Suprapubic skin (tissue), 4 donors: ENCODE results near the gene IRF2BP2. TPM values are rescaled to one million over a fixed set of nuclear protein-coding genes. Genes with fewer than 3 reads are reported as not detected.

Source experiments
- DNase-seq, 2 donors: peaks; one replicate each; pipeline ENCODE4 v3.0.0-alpha.2; 2019; ENCODE audit warnings: low spot score in 2 of 2
- H3K27ac ChIP-seq: fragments of 200-600 bp; sonication (generic); one replicate; pipeline ENCODE4 v1.5.1; 2019
- H3K27me3 ChIP-seq: fragments of 200-600 bp; sonication (generic); one replicate; pipeline ENCODE4 v1.5.1; 2019
- H3K36me3 ChIP-seq: fragments of 200-600 bp; sonication (generic); one replicate; pipeline ENCODE4 v1.5.1; 2019
- H3K4me1 ChIP-seq: fragments of 200-600 bp; sonication (generic); one replicate; pipeline ENCODE4 v1.5.1; 2019
- H3K4me3 ChIP-seq: fragments of 200-600 bp; sonication (generic); one replicate; pipeline ENCODE4 v1.5.1; 2019; ENCODE audit warnings: mild to moderate bottlenecking
- H3K9me3 ChIP-seq: fragments of 200-600 bp; sonication (generic); one replicate; pipeline ENCODE4 v1.5.1; 2019
- CTCF ChIP-seq, 2 donors: fragments of 200-600 bp in 1 of 2; fragments of 450-650 bp in 1 of 2; sonication (generic) in 1 of 2; IDR thresholded peaks; one replicate each; pipeline ENCODE4 v1.5.1; 2016 to 2019; ENCODE audit warnings: antibody characterized with exemption in 2 of 2, mild to moderate bottlenecking in 1 of 2, moderate library complexity in 1 of 2
- EP300 ChIP-seq: sonication (generic); formaldehyde crosslinking; IDR thresholded peaks from one replicate; pipeline ENCODE4 v1.6.1; 2017; ENCODE audit warnings: antibody characterized with exemption
- POLR2A ChIP-seq, 2 donors: fragments of 450-650 bp; IDR thresholded peaks; one replicate each; pipeline ENCODE4 v1.6.1; 2017; ENCODE audit warnings: antibody characterized with exemption in 2 of 2, mild to moderate bottlenecking in 2 of 2, moderate library complexity in 2 of 2
- POLR2AphosphoS5 ChIP-seq, 3 donors: sonication (generic); formaldehyde crosslinking; IDR thresholded peaks; one replicate each; pipeline ENCODE4 v1.6.1; 2017; ENCODE audit warnings: antibody characterized with exemption in 3 of 3
- WGBS: methylation state at CpG from one replicate; pipeline ENCODE4 v1.1.5; 2018; 5-methylcytosine and 5-hydroxymethylcytosine counted together
- total RNA-seq, 4 donors: library from RNA; depleted of rRNA; stranded (reverse); fragments of >200 nt; gene quantifications; one replicate each; pipeline ENCODE4 v1.1.0, GENCODE V29; 2016

The IRF2BP2 gene
- total RNA-seq, 4 donors from 2014 or later, result 129 to 195 (median 159) TPM

- DNase-seq, result no peak
- Histone ChIP-seq H3K27me3 (no peaks in the 10 kb centered on the region), H3K4me3 (no peak overlapping the region), H3K36me3 (no peaks in the 10 kb centered on the region), H3K27ac (peak overlapping the region; percentile 75), H3K4me1 (peaks cover 74% of the 10 kb centered on the region), H3K9me3 (no peaks in the 10 kb centered on the region)
- 19% methylated on average over 2 of the region's 2 CpGs for WGBS
- TF ChIP-seq EP300, result no peak
- TF ChIP-seq CTCF (IDR thresholded peaks at IDR 0.05), result no peak
- TF ChIP-seq POLR2A (IDR thresholded peaks at IDR 0.05), result no peak
- TF ChIP-seq POLR2AphosphoS5 (IDR thresholded peaks at IDR 0.05), result no peak
Observed at GRCh38 chr1:234616644-234617043, 6.7 kb upstream of the IRF2BP2 start.

GRCh38 chr1:234614081-234614489 lies 4.1 kb upstream of the IRF2BP2 start:
- TF ChIP-seq CTCF (IDR thresholded peaks at IDR 0.05), result no peak
- TF ChIP-seq POLR2A (IDR thresholded peaks at IDR 0.05), result no peak
- TF ChIP-seq EP300, result no peak
- no peak for TF ChIP-seq POLR2AphosphoS5 (IDR thresholded peaks at IDR 0.05)
- Histone ChIP-seq H3K36me3 (peaks cover 2% of the 10 kb centered on the region), H3K4me1 (peaks cover 70% of the 10 kb centered on the region), H3K27me3 (no peaks in the 10 kb centered on the region), H3K9me3 (no peaks in the 10 kb centered on the region), H3K27ac (peak overlapping the region; percentile 99), H3K4me3 (no peak overlapping the region)
- WGBS, result 34% methylated on average over 2 of the region's 2 CpGs
- DNase-seq, result no peak

GRCh38 chr1:234613128-234613875 lies 3.3 kb upstream of the IRF2BP2 start:
- H3K4me3 ChIP-seq, result peak overlapping the region; percentile 87
- H3K27ac ChIP-seq, result peak overlapping the region; percentile 99
- peaks cover 62% of the 10 kb centered on the region for H3K4me1 ChIP-seq
- no peak for TF ChIP-seq EP300
- TF ChIP-seq POLR2AphosphoS5 (IDR thresholded peaks at IDR 0.05), result peak in 2 of 3 donors; percentile 5 to 73
- no peak for TF ChIP-seq POLR2A (IDR thresholded peaks at IDR 0.05)
- peak in 1 of 2 donors; percentile 6 for TF ChIP-seq CTCF (IDR thresholded peaks at IDR 0.05)
- H3K9me3 ChIP-seq, result no peaks in the 10 kb centered on the region
- 9% methylated on average over 12 of the region's 12 CpGs for WGBS
- no peaks in the 10 kb centered on the region for H3K27me3 ChIP-seq
- H3K36me3 ChIP-seq, result peaks cover 9% of the 10 kb centered on the region
- DNase-seq, result no peak

- peaks cover 54% of the 10 kb centered on the region for H3K4me1 ChIP-seq
- peak; percentile 93 to 96 for DNase-seq
- H3K36me3 ChIP-seq, result peaks cover 12% of the 10 kb centered on the region
- 2% methylated on average over 20 of the region's 20 CpGs for WGBS
- peak overlapping the region; percentile 87 for H3K4me3 ChIP-seq
- peak overlapping the region; percentile 99 for H3K27ac ChIP-seq
- no peaks in the 10 kb centered on the region for H3K9me3 ChIP-seq
- H3K27me3 ChIP-seq, result no peaks in the 10 kb centered on the region
- peak; percentile 76 for TF ChIP-seq EP300
- no peak for TF ChIP-seq CTCF (IDR thresholded peaks at IDR 0.05)
- peak; percentile 12 to 98 (median 97) for TF ChIP-seq POLR2AphosphoS5 (IDR thresholded peaks at IDR 0.05)
Observed at GRCh38 chr1:234612352-234613127, 2.6 kb upstream of the IRF2BP2 start.

GRCh38 chr1:234611847-234612351 lies 1.9 kb upstream of the IRF2BP2 start:
- peaks cover 48% of the 10 kb centered on the region for H3K4me1 ChIP-seq
- WGBS, result 39% methylated on average over 7 of the region's 7 CpGs
- peak overlapping the region; percentile 99 for H3K27ac ChIP-seq
- no peak for TF ChIP-seq EP300
- TF ChIP-seq CTCF (IDR thresholded peaks at IDR 0.05), result no peak
- no peak for TF ChIP-seq POLR2A (IDR thresholded peaks at IDR 0.05)
- no peak for TF ChIP-seq POLR2AphosphoS5 (IDR thresholded peaks at IDR 0.05)
- no peaks in the 10 kb centered on the region for H3K9me3 ChIP-seq
- H3K27me3 ChIP-seq, result no peaks in the 10 kb centered on the region
- DNase-seq, result peak in 1 of 2 donors; percentile 86
- H3K36me3 ChIP-seq, result peaks cover 18% of the 10 kb centered on the region
- peak overlapping the region; percentile 87 for H3K4me3 ChIP-seq
